HepG2 (cell line): Measurements from ENCODE around the gene UBXN6. TPM values are rescaled to one million over a fixed set of nuclear protein-coding genes. Genes with fewer than 3 reads are reported as not detected.
A peak's percentile ranks its signal among the peaks of the same experiment; 100 is the strongest.

Experiments used
- ESRRA ChIP-seq: sonication (generic); formaldehyde crosslinking; IDR thresholded peaks from 2 replicates; pipeline ENCODE4 v1.5.1; 2020; ENCODE audit warnings: mild to moderate bottlenecking, low read depth, missing genetic modification reagents
- GLMP ChIP-seq: sonication (generic); formaldehyde crosslinking; IDR thresholded peaks from 2 replicates; pipeline ENCODE4 v1.9.0; 2021; ENCODE audit warnings: missing genetic modification reagents, mild to moderate bottlenecking, borderline replicate concordance
- GRHL1 ChIP-seq: sonication (generic); formaldehyde crosslinking; conservative IDR thresholded peaks from 2 replicates; pipeline ENCODE4 v1.8.0; 2022; ENCODE audit warnings: missing genetic modification reagents
- ZFP1 ChIP-seq: IDR thresholded peaks from 2 replicates; pipeline ENCODE4 v1.6.1; 2016
- ZNF331 ChIP-seq: sonication (generic); formaldehyde crosslinking; IDR thresholded peaks from 2 replicates; pipeline ENCODE4 v1.4.0; 2020; ENCODE audit warnings: missing genetic modification reagents
- ZNF430 ChIP-seq: sonication (generic); formaldehyde crosslinking; IDR thresholded peaks from 2 replicates; pipeline ENCODE4 v1.9.0; 2021; ENCODE audit warnings: mild to moderate bottlenecking, missing genetic modification reagents
- ZNF614 ChIP-seq: IDR thresholded peaks from 2 replicates; pipeline ENCODE4 v1.6.1; 2018; ENCODE audit warnings: missing biosample characterization, missing genetic modification reagents, inconsistent platforms, borderline replicate concordance
- ZNF761 ChIP-seq: sonication (generic); formaldehyde crosslinking; conservative IDR thresholded peaks from 2 replicates; pipeline ENCODE4 v1.4.0; 2020; ENCODE audit warnings: mild to moderate bottlenecking, missing genetic modification reagents
- polyA plus RNA-seq, 8 experiments: library from polyadenylated mRNA; depleted of rRNA in 3 of 8; stranded (reverse) in 7 of 8; unstranded in 1 of 8; fragments of >200 nt; fragmentation: Illumina TruSeq in 4 of 8; extraction: Trizol in 4 of 8; gene quantifications; 2 replicates each; pipeline versions ENCODE4 v1.2.1 to v1.2.3, GENCODE V29; 2011 to 2016; ENCODE audit warnings: low read depth in 4 of 8, missing spikeins in 1 of 8, mixed read lengths in 1 of 8; ENCODE audit not compliant: insufficient read depth in 1 of 8
- total RNA-seq, 5 experiments: library from RNA; depleted of rRNA; stranded (reverse); fragments of >200 nt; fragmentation: Illumina TruSeq; extraction: Trizol; gene quantifications; 2 replicates each; pipeline ENCODE4 v1.2.3, GENCODE V29; 2016; ENCODE audit warnings: low read depth in 1 of 5
- TF ChIP-seq, protein P1 (sequence below): IDR thresholded peaks from 2 replicates; pipeline ENCODE4 v1.6.1; 2016
- TF ChIP-seq, protein P2 (sequence below): sonication (generic); formaldehyde crosslinking; IDR thresholded peaks from 2 replicates; pipeline ENCODE4 v1.4.0; 2020; ENCODE audit warnings: low read depth, missing genetic modification reagents
- TF ChIP-seq, protein P3 (sequence below): sonication (generic); formaldehyde crosslinking; IDR thresholded peaks from 2 replicates; pipeline ENCODE4 v1.4.0; 2020; ENCODE audit warnings: mild to moderate bottlenecking, missing genetic modification reagents
- TF ChIP-seq, protein P4 (sequence below): sonication (generic); formaldehyde crosslinking; IDR thresholded peaks from 2 replicates; pipeline ENCODE4 v1.4.0; 2020; ENCODE audit warnings: missing genetic modification reagents
- TF ChIP-seq, protein P5 (sequence below): sonication (generic); formaldehyde crosslinking; IDR thresholded peaks from 2 replicates; pipeline ENCODE4 v1.5.0; 2020; ENCODE audit warnings: missing genetic modification reagents
- TF ChIP-seq, protein P6 (sequence below): sonication (generic); formaldehyde crosslinking; IDR thresholded peaks from 2 replicates; pipeline ENCODE4 v1.5.0; 2020; ENCODE audit warnings: mild to moderate bottlenecking, missing genetic modification reagents, borderline replicate concordance

UBXN6 gene
- total and polyA plus RNA-seq, 2 of the 13 experiments (the other 11 are each of a cell fraction or from before 2014, with no cell fraction given), result 34.9 to 35.5 TPM

- TF ChIP-seq, protein P1, sequence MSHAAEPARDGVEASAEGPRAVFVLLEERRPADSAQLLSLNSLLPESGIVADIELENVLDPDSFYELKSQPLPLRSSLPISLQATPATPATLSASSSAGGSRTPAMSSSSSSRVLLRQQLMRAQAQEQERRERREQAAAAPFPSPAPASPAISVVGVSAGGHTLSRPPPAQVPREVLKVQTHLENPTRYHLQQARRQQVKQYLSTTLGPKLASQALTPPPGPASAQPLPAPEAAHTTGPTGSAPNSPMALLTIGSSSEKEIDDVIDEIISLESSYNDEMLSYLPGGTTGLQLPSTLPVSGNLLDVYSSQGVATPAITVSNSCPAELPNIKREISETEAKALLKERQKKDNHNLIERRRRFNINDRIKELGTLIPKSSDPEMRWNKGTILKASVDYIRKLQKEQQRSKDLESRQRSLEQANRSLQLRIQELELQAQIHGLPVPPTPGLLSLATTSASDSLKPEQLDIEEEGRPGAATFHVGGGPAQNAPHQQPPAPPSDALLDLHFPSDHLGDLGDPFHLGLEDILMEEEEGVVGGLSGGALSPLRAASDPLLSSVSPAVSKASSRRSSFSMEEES (CRISPR knock-in tag), result 0 out of 2 replicates have a peak, but pooled peaks have one; percentile 55
- TF ChIP-seq, protein P2, sequence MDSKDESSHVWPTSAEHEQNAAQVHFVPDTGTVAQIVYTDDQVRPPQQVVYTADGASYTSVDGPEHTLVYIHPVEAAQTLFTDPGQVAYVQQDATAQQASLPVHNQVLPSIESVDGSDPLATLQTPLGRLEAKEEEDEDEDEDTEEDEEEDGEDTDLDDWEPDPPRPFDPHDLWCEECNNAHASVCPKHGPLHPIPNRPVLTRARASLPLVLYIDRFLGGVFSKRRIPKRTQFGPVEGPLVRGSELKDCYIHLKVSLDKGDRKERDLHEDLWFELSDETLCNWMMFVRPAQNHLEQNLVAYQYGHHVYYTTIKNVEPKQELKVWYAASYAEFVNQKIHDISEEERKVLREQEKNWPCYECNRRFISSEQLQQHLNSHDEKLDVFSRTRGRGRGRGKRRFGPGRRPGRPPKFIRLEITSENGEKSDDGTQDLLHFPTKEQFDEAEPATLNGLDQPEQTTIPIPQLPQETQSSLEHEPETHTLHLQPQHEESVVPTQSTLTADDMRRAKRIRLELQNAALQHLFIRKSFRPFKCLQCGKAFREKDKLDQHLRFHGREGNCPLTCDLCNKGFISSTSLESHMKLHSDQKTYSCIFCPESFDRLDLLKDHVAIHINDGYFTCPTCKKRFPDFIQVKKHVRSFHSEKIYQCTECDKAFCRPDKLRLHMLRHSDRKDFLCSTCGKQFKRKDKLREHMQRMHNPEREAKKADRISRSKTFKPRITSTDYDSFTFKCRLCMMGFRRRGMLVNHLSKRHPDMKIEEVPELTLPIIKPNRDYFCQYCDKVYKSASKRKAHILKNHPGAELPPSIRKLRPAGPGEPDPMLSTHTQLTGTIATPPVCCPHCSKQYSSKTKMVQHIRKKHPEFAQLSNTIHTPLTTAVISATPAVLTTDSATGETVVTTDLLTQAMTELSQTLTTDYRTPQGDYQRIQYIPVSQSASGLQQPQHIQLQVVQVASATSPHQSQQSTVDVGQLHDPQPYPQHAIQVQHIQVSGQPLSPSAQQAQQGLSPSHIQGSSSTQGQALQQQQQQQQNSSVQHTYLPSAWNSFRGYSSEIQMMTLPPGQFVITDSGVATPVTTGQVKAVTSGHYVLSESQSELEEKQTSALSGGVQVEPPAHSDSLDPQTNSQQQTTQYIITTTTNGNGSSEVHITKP (CRISPR knock-in tag), result peak; percentile 62; the same call in 1 of the 2 replicates
- TF ChIP-seq ZNF614 (CRISPR knock-in tag) (peak; percentile 36; the same call in 1 of the 2 replicates), GRHL1 (CRISPR knock-in tag) (no peak), ZNF331 (CRISPR knock-in tag) (peak; percentile 85), ZFP1 (CRISPR knock-in tag) (peak; percentile 59; the same call in 1 of the 2 replicates), ESRRA (CRISPR knock-in tag) (no peak), GLMP (CRISPR knock-in tag) (no peak), ZNF430 (CRISPR knock-in tag) (no peak), ZNF761 (CRISPR knock-in tag) (no peak; the same call in none of the 2 replicates)
- TF ChIP-seq, protein P3, sequence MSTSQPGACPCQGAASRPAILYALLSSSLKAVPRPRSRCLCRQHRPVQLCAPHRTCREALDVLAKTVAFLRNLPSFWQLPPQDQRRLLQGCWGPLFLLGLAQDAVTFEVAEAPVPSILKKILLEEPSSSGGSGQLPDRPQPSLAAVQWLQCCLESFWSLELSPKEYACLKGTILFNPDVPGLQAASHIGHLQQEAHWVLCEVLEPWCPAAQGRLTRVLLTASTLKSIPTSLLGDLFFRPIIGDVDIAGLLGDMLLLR, result no peak
- TF ChIP-seq, protein P4, sequence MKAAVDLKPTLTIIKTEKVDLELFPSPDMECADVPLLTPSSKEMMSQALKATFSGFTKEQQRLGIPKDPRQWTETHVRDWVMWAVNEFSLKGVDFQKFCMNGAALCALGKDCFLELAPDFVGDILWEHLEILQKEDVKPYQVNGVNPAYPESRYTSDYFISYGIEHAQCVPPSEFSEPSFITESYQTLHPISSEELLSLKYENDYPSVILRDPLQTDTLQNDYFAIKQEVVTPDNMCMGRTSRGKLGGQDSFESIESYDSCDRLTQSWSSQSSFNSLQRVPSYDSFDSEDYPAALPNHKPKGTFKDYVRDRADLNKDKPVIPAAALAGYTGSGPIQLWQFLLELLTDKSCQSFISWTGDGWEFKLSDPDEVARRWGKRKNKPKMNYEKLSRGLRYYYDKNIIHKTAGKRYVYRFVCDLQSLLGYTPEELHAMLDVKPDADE (CRISPR knock-in tag), result no peak
- TF ChIP-seq, protein P5, sequence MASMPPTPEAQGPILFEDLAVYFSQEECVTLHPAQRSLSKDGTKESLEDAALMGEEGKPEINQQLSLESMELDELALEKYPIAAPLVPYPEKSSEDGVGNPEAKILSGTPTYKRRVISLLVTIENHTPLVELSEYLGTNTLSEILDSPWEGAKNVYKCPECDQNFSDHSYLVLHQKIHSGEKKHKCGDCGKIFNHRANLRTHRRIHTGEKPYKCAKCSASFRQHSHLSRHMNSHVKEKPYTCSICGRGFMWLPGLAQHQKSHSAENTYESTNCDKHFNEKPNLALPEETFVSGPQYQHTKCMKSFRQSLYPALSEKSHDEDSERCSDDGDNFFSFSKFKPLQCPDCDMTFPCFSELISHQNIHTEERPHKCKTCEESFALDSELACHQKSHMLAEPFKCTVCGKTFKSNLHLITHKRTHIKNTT (CRISPR knock-in tag), result no peak
- TF ChIP-seq, protein P6, sequence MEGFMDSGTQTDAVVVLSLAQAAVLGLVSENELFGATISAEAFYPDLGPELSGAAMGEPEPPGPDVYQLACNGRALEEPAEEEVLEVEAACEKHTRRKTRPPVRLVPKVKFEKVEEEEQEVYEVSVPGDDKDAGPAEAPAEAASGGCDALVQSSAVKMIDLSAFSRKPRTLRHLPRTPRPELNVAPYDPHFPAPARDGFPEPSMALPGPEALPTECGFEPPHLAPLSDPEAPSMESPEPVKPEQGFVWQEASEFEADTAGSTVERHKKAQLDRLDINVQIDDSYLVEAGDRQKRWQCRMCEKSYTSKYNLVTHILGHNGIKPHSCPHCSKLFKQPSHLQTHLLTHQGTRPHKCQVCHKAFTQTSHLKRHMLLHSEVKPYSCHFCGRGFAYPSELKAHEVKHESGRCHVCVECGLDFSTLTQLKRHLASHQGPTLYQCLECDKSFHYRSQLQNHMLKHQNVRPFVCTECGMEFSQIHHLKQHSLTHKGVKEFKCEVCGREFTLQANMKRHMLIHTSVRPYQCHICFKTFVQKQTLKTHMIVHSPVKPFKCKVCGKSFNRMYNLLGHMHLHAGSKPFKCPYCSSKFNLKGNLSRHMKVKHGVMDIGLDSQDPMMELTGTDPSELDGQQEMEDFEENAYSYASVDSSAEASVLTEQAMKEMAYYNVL (CRISPR knock-in tag), result no peak
These were observed 57.3 kb downstream of the UBXN6 start, which contains the start of gene SH3GL1 (continued) for GRCh38 chr19:4400135-4400936.
